Coronary artery (tissue), 2 donors: Measurements from ENCODE around the gene SPECC1L.

Experiments
- DNase-seq: peaks from one replicate; pipeline ENCODE4 v3.0.0-alpha.2; 2017; ENCODE audit warnings: low spot score
- H3K27ac ChIP-seq, 2 donors: fragments of 200-600 bp; sonication (generic); one replicate each; pipeline ENCODE4 v1.5.1; 2016 to 2019
- H3K4me3 ChIP-seq: fragments of 200-600 bp; sonication (generic); 2 replicates; pipeline ENCODE4 v1.5.1; 2016; ENCODE audit warnings: mild to moderate bottlenecking, moderate library complexity
- CTCF ChIP-seq: fragments of 200-600 bp; sonication (generic); IDR thresholded peaks from one replicate; pipeline ENCODE4 v1.5.1; 2019; ENCODE audit warnings: antibody characterized with exemption

Gene SPECC1L

GRCh38 chr22:24417901-24418641 lies 147.4 kb downstream of the SPECC1L start:
- Histone ChIP-seq H3K4me3 (no peak overlapping the region), H3K27ac (no peak overlapping the region)
- no peak for DNase-seq
- TF ChIP-seq CTCF, result no peak

- Histone ChIP-seq H3K27ac (no peak overlapping the region), H3K4me3 (no peak overlapping the region)
- no peak for TF ChIP-seq CTCF
- no peak for DNase-seq
These were observed 148.3 kb downstream of the SPECC1L start for GRCh38 chr22:24418786-24419474.

- peak overlapping the region in 1 of 2 donors; percentile 9 for H3K27ac ChIP-seq
- TF ChIP-seq CTCF, result no peak
These were observed 148.8 kb downstream of the SPECC1L start for GRCh38 chr22:24419475-24419850.

GRCh38 chr22:24420072-24420976 lies 149.7 kb downstream of the SPECC1L start:
- no peak overlapping the region for H3K4me3 ChIP-seq
- DNase-seq, result no peak
- peak overlapping the region in 1 of 2 donors; percentile 28 for H3K27ac ChIP-seq
- TF ChIP-seq CTCF, result no peak

More at GRCh38 chr22:24419475-24419850, 148.8 kb downstream of the SPECC1L start:
- H3K4me3 ChIP-seq, result no peak overlapping the region
- no peak for DNase-seq

- no peak for TF ChIP-seq CTCF
- H3K4me3 ChIP-seq, result no peak overlapping the region
- H3K27ac ChIP-seq, result no peak overlapping the region
- DNase-seq, result no peak
These were observed 150.3 kb downstream of the SPECC1L start for GRCh38 chr22:24420977-24421343.

- TF ChIP-seq CTCF, result no peak
- DNase-seq, result no peak
- Histone ChIP-seq H3K4me3 (no peak overlapping the region), H3K27ac (no peak overlapping the region)
These were observed 150.8 kb downstream of the SPECC1L start for GRCh38 chr22:24421428-24421931.
